GM21529 (cell line): ENCODE measurements around the gene USP9X.
"Not testable (repeated sequence)": the region's sequence is repeated elsewhere in the genome, so short reads cannot be mapped to it uniquely, and the experiment has no call there.

Source experiments
- ATAC-seq: cut with Tn5 transposase; IDR thresholded peaks from one replicate; pipeline ENCODE4 v1.9.1; 2021; ENCODE audit not compliant: unreplicated experiment

The USP9X gene

GRCh38 chrX:41084893-41085511 lies at the start of gene USP9X:
Gene USP9X, plus strand, starts transcription at chrX:41085445. Its CDS starts 38,184 bp downstream, at chrX:41123629.
- ATAC-seq = peak; percentile 60

- no peak for ATAC-seq
These were observed 49.7 kb upstream of the USP9X start for GRCh38 chrX:41035582-41035981.

- no peak for ATAC-seq
These were observed 48.4 kb upstream of the USP9X start for GRCh38 chrX:41036668-41037326.

- no peak for ATAC-seq
These were observed 42.0 kb upstream of the USP9X start for GRCh38 chrX:41043196-41043595.

GRCh38 chrX:41043674-41044345 lies 41.4 kb upstream of the USP9X start:
- no peak for ATAC-seq

GRCh38 chrX:41045960-41046567 lies 39.2 kb upstream of the USP9X start:
- ATAC-seq = no peak

GRCh38 chrX:41047878-41048534 lies 37.2 kb upstream of the USP9X start:
- no peak for ATAC-seq

GRCh38 chrX:41050359-41050758 lies 34.9 kb upstream of the USP9X start:
- no peak for ATAC-seq

GRCh38 chrX:41051288-41051687 lies 34.0 kb upstream of the USP9X start:
- no peak for ATAC-seq

- no peak for ATAC-seq
These were observed 29.5 kb upstream of the USP9X start for GRCh38 chrX:41055740-41056139.

- not testable (repeated sequence) for ATAC-seq
These were observed 22.0 kb upstream of the USP9X start for GRCh38 chrX:41063276-41063675.

GRCh38 chrX:41064018-41064417 lies 21.2 kb upstream of the USP9X start:
- ATAC-seq = no peak

GRCh38 chrX:41066391-41066790 lies 18.9 kb upstream of the USP9X start:
- no peak for ATAC-seq

GRCh38 chrX:41066969-41067368 lies 18.3 kb upstream of the USP9X start:
- no peak for ATAC-seq

- no peak for ATAC-seq
These were observed 17.5 kb upstream of the USP9X start for GRCh38 chrX:41067721-41068120.

- no peak for ATAC-seq
These were observed 8.5 kb upstream of the USP9X start for GRCh38 chrX:41076742-41077141.

- ATAC-seq = no peak
These were observed 3.4 kb upstream of the USP9X start for GRCh38 chrX:41081821-41082220.

GRCh38 chrX:41082783-41083182 lies 2.5 kb upstream of the USP9X start:
- ATAC-seq = no peak

GRCh38 chrX:41084044-41084892 lies 977 bp upstream of the USP9X start:
- peak; percentile 62 for ATAC-seq

GRCh38 chrX:41085512-41085877 lies 250 bp downstream of the USP9X start:
- peak; percentile 23 for ATAC-seq
